Measurements from ENCODE around the gene TEN1. TPM values are rescaled to one million over a fixed set of nuclear protein-coding genes. Genes with fewer than 3 reads are reported as not detected.

The TEN1 gene
- total and polyA plus RNA-seq, 2 of the 13 experiments (the other 11 are each of a cell fraction or from before 2014, with no cell fraction given): 18.0 to 21.3 TPM

- TF ChIP-seq ZNF609 (CRISPR knock-in tag; IDR thresholded peaks at IDR 0.05; ENCODE audit: borderline replicate concordance) (peak; percentile 88), SP4 (CRISPR knock-in tag; IDR thresholded peaks at IDR 0.05) (peak; percentile 81), ZNF251 (CRISPR knock-in tag; IDR thresholded peaks at IDR 0.05) (peak; percentile 75; the same call in 1 of the 2 replicates), JARID2 (CRISPR knock-in tag; IDR thresholded peaks at IDR 0.05; ENCODE audit: insufficient replicate concordance) (no peak), ZNF333 (CRISPR knock-in tag; IDR thresholded peaks at IDR 0.05; ENCODE audit: borderline replicate concordance) (no peak), HNF1B (CRISPR knock-in tag; IDR thresholded peaks at IDR 0.05) (peak; percentile 55; the same call in 1 of the 2 replicates), ZNF24 (IDR thresholded peaks at IDR 0.05) (no peak), REPIN1 (CRISPR knock-in tag; IDR thresholded peaks at IDR 0.05; ENCODE audit: borderline replicate concordance, low read depth) (peak; percentile 78; the same call in 1 of the 2 replicates), SCMH1 (CRISPR knock-in tag; IDR thresholded peaks at IDR 0.05; ENCODE audit: borderline replicate concordance) (no peak), PCBP1 (IDR thresholded peaks at IDR 0.05; ENCODE audit: borderline replicate concordance, low read depth, low read length) (0 out of 2 replicates have a peak, but pooled peaks have one; percentile 46), MYNN (CRISPR knock-in tag; IDR thresholded peaks at IDR 0.05; ENCODE audit: low read depth) (no peak), ZMYM2 (CRISPR knock-in tag; IDR thresholded peaks at IDR 0.05) (no peak), ZNF3 (CRISPR knock-in tag; IDR thresholded peaks at IDR 0.05) (peak; percentile 59; the same call in 1 of the 2 replicates), SATB2 (CRISPR knock-in tag; IDR thresholded peaks at IDR 0.05) (no peak), CCDC6 (CRISPR knock-in tag; IDR thresholded peaks at IDR 0.05) (0 out of 2 replicates have a peak, but pooled peaks have one; percentile 69), FOSL2 (CRISPR knock-in tag; IDR thresholded peaks at IDR 0.05) (peak; percentile 45; the same call in 1 of the 2 replicates), ZC3H13 (CRISPR knock-in tag; IDR thresholded peaks at IDR 0.05) (peak; percentile 78; the same call in 1 of the 2 replicates), SIN3A (IDR thresholded peaks at IDR 0.05; ENCODE audit: borderline replicate concordance, low read depth, low read length) (no peak; the same call in 1 of the 2 replicates), RNF2 (conservative IDR thresholded peaks at IDR 0.05; ENCODE audit: low read depth) (no peak)
- TF ChIP-seq, protein P1, sequence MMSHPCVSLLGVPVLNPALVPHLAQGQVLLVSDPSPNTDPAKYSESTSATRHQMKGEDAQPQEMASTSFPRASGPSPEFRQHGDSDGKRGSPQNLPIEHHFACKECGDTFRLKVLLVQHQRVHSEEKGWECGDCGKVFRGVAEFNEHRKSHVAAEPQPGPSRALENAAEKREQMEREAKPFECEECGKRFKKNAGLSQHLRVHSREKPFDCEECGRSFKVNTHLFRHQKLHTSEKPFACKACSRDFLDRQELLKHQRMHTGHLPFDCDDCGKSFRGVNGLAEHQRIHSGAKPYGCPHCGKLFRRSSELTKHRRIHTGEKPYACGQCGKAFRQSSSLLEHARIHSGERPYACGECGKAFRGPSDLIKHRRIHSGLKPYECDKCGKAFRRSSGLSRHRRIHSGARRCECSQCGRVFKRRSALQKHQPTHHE (CRISPR knock-in tag; IDR thresholded peaks at IDR 0.05; ENCODE audit: borderline replicate concordance): no peak
Measured at GRCh38 chr17:75996665-75997590, 17.9 kb downstream of the TEN1 start (continued).

All from HepG2 (cell line).